HepG2 (cell line): ENCODE results near the gene SEC14L2.

ENCODE experiments used
- CTCF ChIP-seq: sonication (generic); formaldehyde crosslinking; IDR thresholded peaks from 2 replicates; pipeline ENCODE4 v1.5.0; 2020; ENCODE audit warnings: mild to moderate bottlenecking, missing genetic modification reagents, moderate library complexity
- NR1H2 ChIP-seq: sonication (generic); formaldehyde crosslinking; IDR thresholded peaks from 2 replicates; pipeline ENCODE4 v1.8.1; 2022; ENCODE audit warnings: low read depth, missing genetic modification reagents, borderline replicate concordance
- PHF8 ChIP-seq: sonication (generic); formaldehyde crosslinking; IDR thresholded peaks from 2 replicates; pipeline ENCODE4 v1.5.0; 2020; ENCODE audit warnings: missing genetic modification reagents
- POLR2A ChIP-seq, 2 experiments: IDR thresholded peaks; 2 replicates each; pipeline ENCODE4 v1.6.1; 2011; ENCODE audit warnings: low read depth in 2 of 2, low read length in 2 of 2, mild to moderate bottlenecking in 1 of 2, moderate library complexity in 1 of 2; ENCODE audit not compliant: insufficient read depth in 1 of 2
- RFX5 ChIP-seq: IDR thresholded peaks from 2 replicates; pipeline ENCODE4 v1.6.1; 2011; ENCODE audit warnings: low read depth, low read length, improper control_type of control experiment
- SRSF1 ChIP-seq: fragments of 200-400 bp; formaldehyde crosslinking; optimal IDR thresholded peaks from 2 replicates; pipeline ENCODE3; 2017; ENCODE audit warnings: mild to moderate bottlenecking, low read depth, low read length, moderate library complexity
- ZNF296 ChIP-seq: sonication (generic); formaldehyde crosslinking; conservative IDR thresholded peaks from 2 replicates; pipeline ENCODE4 v1.5.0; 2020; ENCODE audit warnings: mild to moderate bottlenecking, missing genetic modification reagents
- ZNF326 ChIP-seq: sonication (generic); formaldehyde crosslinking; IDR thresholded peaks from 2 replicates; pipeline ENCODE4 v1.4.0; 2020; ENCODE audit warnings: missing genetic modification reagents, borderline replicate concordance
- ZNF567 ChIP-seq: sonication (generic); formaldehyde crosslinking; IDR thresholded peaks from 2 replicates; pipeline ENCODE4 v1.8.1; 2023; ENCODE audit warnings: mild to moderate bottlenecking, missing genetic modification reagents, borderline replicate concordance
- ZSCAN12 ChIP-seq: sonication (generic); formaldehyde crosslinking; IDR thresholded peaks from 2 replicates; pipeline ENCODE4 v1.9.0; 2021; ENCODE audit warnings: mild to moderate bottlenecking, missing genetic modification reagents

- TF ChIP-seq POLR2A (IDR thresholded peaks at IDR 0.05; ENCODE audit: insufficient read depth in 1 of 2, low read depth in 2 of 2, low read length in 2 of 2), result no peak
- TF ChIP-seq NR1H2, result no peak
- TF ChIP-seq PHF8, result no peak
- no peak for TF ChIP-seq RFX5
- TF ChIP-seq ZNF326 (CRISPR knock-in tag), result no peak
- TF ChIP-seq ZNF567 (CRISPR knock-in tag), result no peak
- no peak for TF ChIP-seq ZNF296 (CRISPR knock-in tag)
- TF ChIP-seq SRSF1, result no peak
- no peak for TF ChIP-seq ZSCAN12 (CRISPR knock-in tag)
- no peak for TF ChIP-seq CTCF (CRISPR knock-in tag)
Observed at GRCh38 chr22:30382340-30382739, 14.5 kb upstream of the SEC14L2 start.
